GM23338 (cell line): Measurements from ENCODE around the gene GPD1. TPM values are rescaled to one million over a fixed set of nuclear protein-coding genes. Genes with fewer than 3 reads are reported as not detected.

Experiments used
- ATAC-seq: fragments of 200-7000 bp; cut with Tn5 transposase; 3 replicates; pipeline ENCODE4 v1.9.1; 2020
- DNase-seq: peaks from one replicate; pipeline ENCODE4 v3.0.0-alpha.2; 2015; ENCODE audit warnings: low spot score
- H2AFZ ChIP-seq: fragments of 200-600 bp; sonication (generic); 2 replicates; pipeline ENCODE4 v1.8.0; 2016; ENCODE audit warnings: antibody characterized with exemption, mild to moderate bottlenecking, moderate library complexity
- H3F3A ChIP-seq: fragments of 200-600 bp; sonication (generic); replicated peaks from 2 replicates; pipeline ENCODE4 v1.8.0; 2017; ENCODE audit warnings: antibody characterized with exemption, mixed run types, low read depth
- H3K27ac ChIP-seq: fragments of 200-600 bp; sonication (generic); 2 replicates; pipeline ENCODE4 v1.6.1; 2016; ENCODE audit warnings: low read depth
- H3K27me3 ChIP-seq: fragments of 200-600 bp; sonication (generic); 2 replicates; pipeline ENCODE4 v1.8.0; 2016; ENCODE audit warnings: mild to moderate bottlenecking, mixed run types, moderate library complexity; ENCODE audit not compliant: insufficient read depth
- H3K36me3 ChIP-seq: fragments of 200-600 bp; sonication (generic); 2 replicates; pipeline ENCODE4 v1.8.0; 2016; ENCODE audit warnings: mild to moderate bottlenecking; ENCODE audit not compliant: insufficient read depth
- H3K4me1 ChIP-seq: fragments of 200-600 bp; sonication (generic); 2 replicates; pipeline ENCODE4 v1.8.0; 2016; ENCODE audit warnings: mild to moderate bottlenecking, moderate library complexity; ENCODE audit not compliant: insufficient read depth
- H3K4me2 ChIP-seq: fragments of 200-600 bp; sonication (generic); 2 replicates; pipeline ENCODE4 v1.7.1; 2017; ENCODE audit warnings: mixed run types
- H3K4me3 ChIP-seq: fragments of 200-600 bp; sonication (generic); 2 replicates; pipeline ENCODE4 v1.6.1; 2016; ENCODE audit warnings: mixed run types
- H3K79me2 ChIP-seq: fragments of 200-600 bp; sonication (generic); replicated peaks from 2 replicates; pipeline ENCODE4 v1.8.0; 2017; ENCODE audit warnings: mild to moderate bottlenecking; ENCODE audit not compliant: insufficient read depth
- H3K9me2 ChIP-seq: fragments of 200-600 bp; sonication (generic); 2 replicates; pipeline ENCODE4 v1.8.0; 2017; ENCODE audit not compliant: insufficient read depth
- H4K20me1 ChIP-seq: fragments of 200-600 bp; sonication (generic); replicated peaks from 2 replicates; pipeline ENCODE4 v1.8.0; 2017; ENCODE audit warnings: mild to moderate bottlenecking; ENCODE audit not compliant: insufficient read depth
- H3K27ac Mint-ChIP-seq: 2 replicates; pipeline ENCODE4 v1.8.0; 2020; ENCODE audit warnings: inconsistent platforms, mild to moderate bottlenecking, moderate library complexity, mixed read lengths
- H3K27me3 Mint-ChIP-seq: 3 replicates; pipeline ENCODE4 v1.8.0; 2022; ENCODE audit warnings: low read depth, mild to moderate bottlenecking, moderate library complexity, mixed read lengths, inconsistent platforms; ENCODE audit not compliant: insufficient read depth, poor library complexity
- H3K36me3 Mint-ChIP-seq: 3 replicates; pipeline ENCODE4 v1.8.0; 2021; ENCODE audit warnings: low read depth, mild to moderate bottlenecking, inconsistent platforms, moderate library complexity, mixed read lengths
- H3K4me1 Mint-ChIP-seq: 3 replicates; pipeline ENCODE4 v1.8.0; 2020; ENCODE audit warnings: mild to moderate bottlenecking, inconsistent platforms, mixed read lengths
- H3K4me3 Mint-ChIP-seq: 3 replicates; pipeline ENCODE4 v1.8.0; 2021; ENCODE audit warnings: moderate library complexity, mild to moderate bottlenecking, inconsistent platforms, mixed read lengths
- H3K9me3 Mint-ChIP-seq: 3 replicates; pipeline ENCODE4 v1.8.0; 2020; ENCODE audit warnings: moderate library complexity, mild to moderate bottlenecking, inconsistent platforms, mixed read lengths
- CREB1 ChIP-seq: fragments of 250-450 bp; sonication (Bioruptor Pico); IDR thresholded peaks from 2 replicates; pipeline ENCODE4 v1.5.0; 2020; ENCODE audit warnings: low read depth, mild to moderate bottlenecking, moderate library complexity
- ETS1 ChIP-seq: IDR thresholded peaks from 2 replicates; pipeline ENCODE4 v1.6.1; 2016; ENCODE audit warnings: antibody characterized with exemption
- EZH2phosphoT487 ChIP-seq: fragments of 200-600 bp; sonication (generic); IDR thresholded peaks from one replicate; pipeline ENCODE4 v1.8.1; 2018; ENCODE audit warnings: antibody characterized with exemption; ENCODE audit not compliant: unreplicated experiment
- NANOG ChIP-seq: IDR thresholded peaks from 2 replicates; pipeline ENCODE4 v1.6.1; 2016; ENCODE audit warnings: antibody characterized with exemption, borderline replicate concordance
- POLR2AphosphoS5 ChIP-seq: IDR thresholded peaks from 2 replicates; pipeline ENCODE4 v1.6.1; 2016; ENCODE audit warnings: antibody characterized with exemption, low read depth
- STAT1 ChIP-seq: IDR thresholded peaks from one replicate; pipeline ENCODE4 v1.6.1; 2016; ENCODE audit warnings: antibody characterized with exemption; ENCODE audit not compliant: unreplicated experiment
- ZNF114 ChIP-seq: fragments of 250-450 bp; sonication (Bioruptor Pico); IDR thresholded peaks from 2 replicates; pipeline ENCODE4 v1.5.0; 2020; ENCODE audit warnings: mild to moderate bottlenecking, moderate library complexity
- ZNF331 ChIP-seq: fragments of 250-450 bp; sonication (Bioruptor Pico); IDR thresholded peaks from 2 replicates; pipeline ENCODE4 v1.5.0; 2020; ENCODE audit warnings: low read depth, mild to moderate bottlenecking, moderate library complexity
- ZNF462 ChIP-seq: fragments of 250-450 bp; sonication (Bioruptor Pico); IDR thresholded peaks from 2 replicates; pipeline ENCODE4 v1.5.0; 2020; ENCODE audit warnings: mild to moderate bottlenecking, moderate library complexity
- polyA plus RNA-seq: library from polyadenylated mRNA; unstranded; fragments of >200 nt; fragmentation: Nextera tagmentation; extraction: Ambion mirVana; gene quantifications from 2 replicates; pipeline ENCODE4 v1.2.1, GENCODE V29; 2016
- total RNA-seq: library from RNA; depleted of rRNA; stranded (reverse); fragments of >200 nt; shearing (Covaris generic); gene quantifications from 2 replicates; pipeline ENCODE4 v1.2.3, GENCODE V29; 2014

The GPD1 gene
- total and polyA plus RNA-seq, 2 experiments from 2014 or later, result 0.36 to 0.45 TPM

GRCh38 chr12:50117057-50117622, 13.3 kb downstream of the GPD1 start (continued):
- TF ChIP-seq EZH2phosphoT487, result no peak
- TF ChIP-seq NANOG, result no peak
- no peak for TF ChIP-seq ZNF331 (CRISPR knock-in tag)
- no peak for TF ChIP-seq POLR2AphosphoS5
- no peak for TF ChIP-seq CREB1 (CRISPR knock-in tag)

- Histone ChIP-seq H3K27ac (no peak overlapping the region), H3K27me3 (no peaks in the 10 kb centered on the region), H4K20me1 (no peaks in the 10 kb centered on the region; the same call in 1 of the 2 replicates), H3K4me1 (no peaks in the 10 kb centered on the region), H3F3A (no peaks in the 10 kb centered on the region), H3K79me2 (peaks cover 14% of the 10 kb centered on the region), H2AFZ (no peak overlapping the region), H3K4me2 (no peak overlapping the region), H3K36me3 (no peaks in the 10 kb centered on the region), H3K4me3 (no peak overlapping the region), H3K9me2 (no peaks in the 10 kb centered on the region)
- no peak for TF ChIP-seq EZH2phosphoT487
- TF ChIP-seq POLR2AphosphoS5, result no peak
- TF ChIP-seq ZNF114 (CRISPR knock-in tag), result no peak
- TF ChIP-seq ZNF462 (CRISPR knock-in tag), result no peak
- no peak for TF ChIP-seq STAT1
- TF ChIP-seq ETS1, result no peak
- peaks cover 2% of the 10 kb centered on the region; the same call in 2 of the 3 replicates for H3K36me3 Mint-ChIP-seq
- no peaks in the 10 kb centered on the region for H3K27me3 Mint-ChIP-seq
- peaks cover 1% of the 10 kb centered on the region; the same call in 1 of the 3 replicates for H3K9me3 Mint-ChIP-seq
- H3K27ac Mint-ChIP-seq, result no peak overlapping the region
- DNase-seq, result no peak
- ATAC-seq, result no peak
- no peak overlapping the region for H3K4me3 Mint-ChIP-seq
- H3K4me1 Mint-ChIP-seq, result peaks cover 2% of the 10 kb centered on the region; the same call in 1 of the 3 replicates
Measured at GRCh38 chr12:50119387-50119786, 15.6 kb downstream of the GPD1 start.
